ENCODE results near the gene ALDH1B1. TPM values are rescaled to one million over a fixed set of nuclear protein-coding genes. Genes with fewer than 3 reads are reported as not detected.

Gene ALDH1B1
- total and polyA plus RNA-seq, 12 donors = 4.0 to 30.2 (median 17.2) TPM

- TF ChIP-seq, protein P1, sequence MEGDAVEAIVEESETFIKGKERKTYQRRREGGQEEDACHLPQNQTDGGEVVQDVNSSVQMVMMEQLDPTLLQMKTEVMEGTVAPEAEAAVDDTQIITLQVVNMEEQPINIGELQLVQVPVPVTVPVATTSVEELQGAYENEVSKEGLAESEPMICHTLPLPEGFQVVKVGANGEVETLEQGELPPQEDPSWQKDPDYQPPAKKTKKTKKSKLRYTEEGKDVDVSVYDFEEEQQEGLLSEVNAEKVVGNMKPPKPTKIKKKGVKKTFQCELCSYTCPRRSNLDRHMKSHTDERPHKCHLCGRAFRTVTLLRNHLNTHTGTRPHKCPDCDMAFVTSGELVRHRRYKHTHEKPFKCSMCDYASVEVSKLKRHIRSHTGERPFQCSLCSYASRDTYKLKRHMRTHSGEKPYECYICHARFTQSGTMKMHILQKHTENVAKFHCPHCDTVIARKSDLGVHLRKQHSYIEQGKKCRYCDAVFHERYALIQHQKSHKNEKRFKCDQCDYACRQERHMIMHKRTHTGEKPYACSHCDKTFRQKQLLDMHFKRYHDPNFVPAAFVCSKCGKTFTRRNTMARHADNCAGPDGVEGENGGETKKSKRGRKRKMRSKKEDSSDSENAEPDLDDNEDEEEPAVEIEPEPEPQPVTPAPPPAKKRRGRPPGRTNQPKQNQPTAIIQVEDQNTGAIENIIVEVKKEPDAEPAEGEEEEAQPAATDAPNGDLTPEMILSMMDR (IDR thresholded peaks at IDR 0.05) = no peak
- 94% methylated on average over 3 of the region's 3 CpGs for WGBS, 2 donors
Observed at GRCh38 chr9:38355517-38356120, 36.9 kb upstream of the ALDH1B1 start.

DNA sequence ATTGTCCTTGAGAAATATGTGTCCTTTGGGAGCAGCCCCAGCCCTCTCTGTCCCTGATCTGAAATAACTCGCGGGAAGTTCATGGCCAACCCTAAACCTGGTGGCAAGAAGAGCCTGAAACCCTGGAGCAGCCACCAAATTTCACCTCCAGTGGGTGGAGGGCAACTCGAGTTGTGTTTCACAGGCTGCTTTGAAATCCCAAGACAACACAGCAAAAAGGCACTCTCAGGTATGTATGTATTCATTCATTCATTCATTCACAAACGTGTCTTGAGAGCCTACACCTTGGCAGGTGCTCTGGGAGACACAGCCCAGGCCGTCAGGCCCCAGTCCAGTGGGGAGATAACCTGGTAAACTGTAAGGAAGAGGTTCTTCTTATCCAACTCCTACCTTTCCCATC, 35.7 kb upstream of the ALDH1B1 start:
- 74 to 90% methylated on average over 5 of the region's 5 CpGs for WGBS, 2 donors
- intact Hi-C loops (cut with DNase I) = loop anchor here in 2 of 10 donors (10.0 kb wide), 2 partner anchors 58 to 622 kb away; no protein-coding TSS in a partner anchor
- peaks cover 0 to 9% (median 0%) of the 10 kb centered on the region in 7 donors for H3K27me3 ChIP-seq
- H3K4me3 ChIP-seq = no peak overlapping the region
- no peak overlapping the region for H3K27ac ChIP-seq
- ATAC-seq = no peak
- TF ChIP-seq, protein P1 (IDR thresholded peaks at IDR 0.05) = no peak
- DNase-seq = no peak
- peaks cover 0 to 4% (median 0%) of the 10 kb centered on the region in 9 donors for H3K4me1 ChIP-seq
- H3K9me3 ChIP-seq = no peaks in the 10 kb centered on the region
- no peaks in the 10 kb centered on the region for H3K36me3 ChIP-seq

More at GRCh38 chr9:38355517-38356120, 36.9 kb upstream of the ALDH1B1 start:
- no peaks in the 10 kb centered on the region for H3K4me1 ChIP-seq
- H3K27me3 ChIP-seq = peaks cover 0 to 22% (median under 1%) of the 10 kb centered on the region in 7 donors
- H3K4me3 ChIP-seq = no peak overlapping the region
- no peaks in the 10 kb centered on the region for H3K9me3 ChIP-seq
- H3K27ac ChIP-seq = no peak overlapping the region
- intact Hi-C loops (cut with DNase I) = loop anchor here in 2 of 10 donors (10.0 kb wide), 2 partner anchors 59 to 621 kb away; no protein-coding TSS in a partner anchor
- no peak for DNase-seq
- H3K36me3 ChIP-seq = no peaks in the 10 kb centered on the region
- no peak for ATAC-seq

DNA sequence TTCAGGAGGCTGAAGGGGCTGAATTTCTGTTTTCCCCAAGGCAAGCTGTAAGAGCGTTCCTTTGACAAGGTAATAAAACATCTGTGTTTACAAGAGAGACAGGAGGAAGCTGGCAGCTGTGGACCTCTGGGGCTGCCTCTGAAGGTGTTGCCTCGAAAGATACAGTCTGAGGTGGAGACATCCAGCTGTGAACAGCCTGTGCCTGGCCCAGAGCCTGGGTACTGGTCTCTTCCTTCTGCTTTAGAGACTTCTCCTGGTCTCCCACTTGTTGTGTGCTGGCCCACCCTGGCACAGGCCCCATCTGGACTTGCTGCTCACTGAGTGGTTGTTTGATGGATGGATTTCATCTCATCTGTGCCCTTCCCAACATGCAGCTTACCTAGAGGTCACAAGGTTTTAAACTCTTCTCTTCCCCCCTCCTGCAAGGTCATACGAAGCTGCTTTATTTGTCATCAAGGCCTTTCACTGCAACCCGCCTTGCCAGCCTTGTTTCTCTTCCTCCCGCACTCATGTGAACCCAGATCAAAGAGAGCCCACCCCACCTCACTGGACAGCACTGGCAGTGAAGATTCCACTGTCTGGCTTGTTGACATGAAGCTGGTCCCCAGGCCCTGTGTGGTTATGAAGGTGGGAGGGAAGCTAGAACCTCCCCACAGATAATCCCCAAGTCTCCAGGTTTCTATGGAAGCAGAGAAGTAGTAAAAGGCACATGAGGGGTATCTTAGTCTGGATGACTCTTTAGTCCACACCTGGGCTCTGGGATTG, 35.0 kb upstream of the ALDH1B1 start:
- H3K27me3 ChIP-seq = peaks cover 0 to 5% (median 0%) of the 10 kb centered on the region in 7 donors
- no peak overlapping the region for H3K27ac ChIP-seq
- TF ChIP-seq, protein P1 (IDR thresholded peaks at IDR 0.05) = no peak
- H3K9me3 ChIP-seq = no peaks in the 10 kb centered on the region
- ATAC-seq = no peak
- intact Hi-C loops (cut with DNase I) = loop anchor here in 2 of 10 donors (10.0 kb wide), 2 partner anchors 57 to 623 kb away; no protein-coding TSS in a partner anchor
- peaks cover 0 to 4% (median 0%) of the 10 kb centered on the region in 9 donors for H3K4me1 ChIP-seq
- H3K36me3 ChIP-seq = no peaks in the 10 kb centered on the region
- no peak for DNase-seq
- 82 to 92% methylated on average over 5 of the region's 5 CpGs for WGBS, 2 donors
- H3K4me3 ChIP-seq = no peak overlapping the region

DNA sequence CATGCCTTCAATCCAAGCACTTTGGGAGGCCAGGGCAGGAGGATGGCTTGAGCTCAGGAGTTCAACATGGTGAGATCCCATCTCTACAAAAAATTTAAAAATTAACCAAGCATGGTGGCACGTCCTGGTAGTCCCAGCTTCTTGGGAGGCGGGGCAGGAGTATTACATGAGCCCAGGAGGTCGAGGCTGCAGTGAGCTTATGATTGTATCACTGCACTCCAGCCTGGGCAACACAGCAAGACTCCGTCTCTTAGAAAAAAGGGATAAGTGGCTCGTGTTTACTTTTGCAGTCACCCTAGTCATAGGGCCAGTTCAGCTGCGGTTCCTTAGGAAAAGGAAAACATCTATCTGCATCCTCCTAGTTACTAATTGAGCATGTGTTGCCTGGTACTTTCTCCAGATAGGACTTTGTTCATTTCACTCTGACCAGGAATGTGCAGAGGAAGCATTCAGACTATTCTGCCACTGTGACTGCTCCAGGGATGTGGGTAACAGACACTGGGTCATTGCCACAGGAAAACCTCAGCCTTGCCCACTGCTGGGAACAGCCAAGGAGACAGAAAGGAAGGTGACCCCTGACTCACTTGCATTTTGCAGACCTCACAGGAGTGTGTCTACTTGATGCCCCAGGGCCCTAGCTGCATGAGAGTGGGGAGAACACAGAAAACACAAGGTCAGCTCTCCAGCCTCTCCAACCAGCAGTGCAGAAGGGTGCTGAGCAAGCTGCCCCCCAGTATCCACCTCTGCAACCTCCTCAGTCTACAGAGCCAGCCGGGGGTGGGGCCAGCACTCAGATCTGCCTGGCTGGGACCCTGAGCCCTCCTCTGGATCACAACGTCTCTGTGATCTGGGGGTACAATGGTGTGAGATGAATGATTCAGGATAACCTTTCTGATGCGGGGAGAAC, 33.9 kb upstream of the ALDH1B1 start:
- ATAC-seq = no peak
- Histone ChIP-seq H3K36me3 (no peaks in the 10 kb centered on the region), H3K4me3 (no peak overlapping the region), H3K27ac (no peak overlapping the region), H3K27me3 (no peaks in the 10 kb centered on the region), H3K9me3 (no peaks in the 10 kb centered on the region), H3K4me1 (peaks cover 0 to 7% (median 0%) of the 10 kb centered on the region in 9 donors)
- TF ChIP-seq, protein P1 (IDR thresholded peaks at IDR 0.05) = no peak
- intact Hi-C loops (cut with DNase I) = loop anchor here in 2 of 10 donors (10.0 kb wide), 2 partner anchors 56 to 624 kb away; no protein-coding TSS in a partner anchor
- 73 to 80% methylated on average over 9 of the region's 9 CpGs for WGBS, 2 donors
- DNase-seq = no peak

Data from heart right ventricle (tissue), 16 donors.